ENCODE data around the gene ARID1B.

DNA sequence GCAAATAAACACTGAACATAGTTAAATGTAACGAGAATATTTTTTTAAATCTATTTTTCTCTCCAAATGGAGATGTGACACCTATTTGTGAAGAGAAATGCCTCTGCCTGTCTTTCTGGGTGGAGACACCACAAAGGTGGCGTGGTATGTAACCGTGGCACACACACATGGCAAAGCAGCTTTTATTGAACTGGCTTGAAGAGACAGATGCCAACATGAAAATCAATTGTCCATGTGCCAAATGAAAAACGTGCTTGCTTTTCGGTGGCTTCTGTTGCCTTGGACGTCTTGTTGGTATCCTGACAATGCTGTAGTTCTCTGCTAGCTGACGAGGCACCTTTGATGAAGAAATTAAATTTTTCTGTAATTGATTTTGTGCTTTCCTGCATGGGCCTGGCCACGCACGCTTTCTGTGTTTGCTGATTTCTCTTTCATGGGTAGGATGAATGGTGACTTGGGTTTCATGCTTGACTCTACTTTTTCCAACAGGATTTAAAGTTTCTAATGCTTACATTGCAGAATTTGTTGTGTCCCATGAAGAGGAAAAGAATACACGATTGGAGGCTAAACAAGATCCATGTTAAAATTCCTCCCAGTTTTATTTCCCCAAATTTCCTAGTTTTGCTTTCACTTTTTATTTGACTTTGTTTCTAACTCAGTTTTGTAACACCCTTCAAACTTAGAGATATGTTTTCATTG, 343.5 kb downstream of the ARID1B start:
- TF ChIP-seq, protein P1, sequence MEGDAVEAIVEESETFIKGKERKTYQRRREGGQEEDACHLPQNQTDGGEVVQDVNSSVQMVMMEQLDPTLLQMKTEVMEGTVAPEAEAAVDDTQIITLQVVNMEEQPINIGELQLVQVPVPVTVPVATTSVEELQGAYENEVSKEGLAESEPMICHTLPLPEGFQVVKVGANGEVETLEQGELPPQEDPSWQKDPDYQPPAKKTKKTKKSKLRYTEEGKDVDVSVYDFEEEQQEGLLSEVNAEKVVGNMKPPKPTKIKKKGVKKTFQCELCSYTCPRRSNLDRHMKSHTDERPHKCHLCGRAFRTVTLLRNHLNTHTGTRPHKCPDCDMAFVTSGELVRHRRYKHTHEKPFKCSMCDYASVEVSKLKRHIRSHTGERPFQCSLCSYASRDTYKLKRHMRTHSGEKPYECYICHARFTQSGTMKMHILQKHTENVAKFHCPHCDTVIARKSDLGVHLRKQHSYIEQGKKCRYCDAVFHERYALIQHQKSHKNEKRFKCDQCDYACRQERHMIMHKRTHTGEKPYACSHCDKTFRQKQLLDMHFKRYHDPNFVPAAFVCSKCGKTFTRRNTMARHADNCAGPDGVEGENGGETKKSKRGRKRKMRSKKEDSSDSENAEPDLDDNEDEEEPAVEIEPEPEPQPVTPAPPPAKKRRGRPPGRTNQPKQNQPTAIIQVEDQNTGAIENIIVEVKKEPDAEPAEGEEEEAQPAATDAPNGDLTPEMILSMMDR (IDR thresholded peaks at IDR 0.05; ENCODE audit: insufficient read depth, low read depth, low read length) = no peak
- TF ChIP-seq EZH2 (IDR thresholded peaks at IDR 0.05; ENCODE audit: insufficient read depth, low read length) = no peak

Measured in astrocyte (in vitro differentiated cells and primary cell).